Esophagus squamous epithelium (tissue), 4 donors: ENCODE results near the gene RNF126.

Experiments used
- CTCF ChIP-seq, 6 experiments: fragments of 450-650 bp in 4 of 6; fragments of 200-600 bp in 2 of 6; sonication (generic) in 2 of 6; IDR thresholded peaks; one replicate each; pipeline ENCODE4 v1.5.1; 2016 to 2019; ENCODE audit warnings: antibody characterized with exemption in 6 of 6, mild to moderate bottlenecking in 4 of 6, moderate library complexity in 4 of 6
- POLR2A ChIP-seq, 4 donors: fragments of 450-650 bp; IDR thresholded peaks; one replicate each; pipeline ENCODE4 v1.6.1; 2017; ENCODE audit warnings: antibody characterized with exemption in 4 of 4, mild to moderate bottlenecking in 4 of 4, moderate library complexity in 3 of 4

- TF ChIP-seq CTCF (IDR thresholded peaks at IDR 0.05) (no peak), POLR2A (IDR thresholded peaks at IDR 0.05) (no peak)
These were observed 52.8 kb downstream of the RNF126 start for GRCh38 chr19:610071-610800.
